Uterus (tissue), 4 donors: ENCODE measurements around the gene ARHGAP10. TPM values are rescaled to one million over a fixed set of nuclear protein-coding genes. Genes with fewer than 3 reads are reported as not detected.

ENCODE experiments used
- DNase-seq, 2 donors: peaks; one replicate each; pipeline ENCODE4 v3.0.0-alpha.2; 2019 to 2020
- H3K27ac ChIP-seq, 2 donors: fragments of 200-600 bp; sonication (generic); 1 replicate in 1 of 2; 2 replicates in 1 of 2; pipeline ENCODE4 v1.5.1; 2016 to 2018
- H3K27me3 ChIP-seq, 2 donors: fragments of 200-600 bp; sonication (generic); one replicate each; pipeline ENCODE4 v1.5.1; 2018 to 2019; ENCODE audit warnings: control low read depth in 1 of 2
- H3K36me3 ChIP-seq, 2 donors: fragments of 200-600 bp; sonication (generic); one replicate each; pipeline ENCODE4 v1.5.1; 2019; ENCODE audit warnings: control low read depth in 1 of 2
- H3K4me1 ChIP-seq, 2 donors: fragments of 200-600 bp; sonication (generic); one replicate each; pipeline ENCODE4 v1.5.1; 2018 to 2019; ENCODE audit warnings: control low read depth in 1 of 2
- H3K4me3 ChIP-seq, 2 donors: fragments of 200-600 bp; sonication (generic); 1 replicate in 1 of 2; 2 replicates in 1 of 2; pipeline ENCODE4 v1.5.1; 2018 to 2019; ENCODE audit warnings: mild to moderate bottlenecking in 1 of 2
- H3K9me3 ChIP-seq, 2 donors: fragments of 200-600 bp; sonication (generic); one replicate each; pipeline ENCODE4 v1.5.1; 2019; ENCODE audit warnings: control low read depth in 1 of 2
- CTCF ChIP-seq, 4 experiments: fragments of 200-600 bp in 2 of 4; fragments of 450-650 bp in 2 of 4; sonication (generic) in 2 of 4; IDR thresholded peaks; one replicate each; pipeline ENCODE4 v1.5.1; 2016 to 2019; ENCODE audit warnings: antibody characterized with exemption in 4 of 4, mild to moderate bottlenecking in 2 of 4, moderate library complexity in 1 of 4
- POLR2A ChIP-seq, 2 donors: fragments of 450-650 bp; IDR thresholded peaks; one replicate each; pipeline ENCODE4 v1.6.1; 2016; ENCODE audit warnings: antibody characterized with exemption in 2 of 2, mild to moderate bottlenecking in 1 of 2, moderate library complexity in 1 of 2
- intact Hi-C: fragments of 100-400 bp; cut with DNase I; formaldehyde crosslinking; loops from one replicate; pipeline ENCODE4 v1.15.1; 2023; ENCODE audit warnings: low total_unique reads
- total RNA-seq, 4 donors: library from RNA; depleted of rRNA in 3 of 4; stranded (reverse); fragments of >200 nt in 3 of 4; gene quantifications; one replicate each; pipeline versions ENCODE4 v1.1.0 to v1.2.4, GENCODE V29; 2014 to 2023
- donor health status: DM: yes; HTN: yes; CAD: no.

ARHGAP10 gene
- total RNA-seq, 4 donors from 2014 or later: 25.1 to 94.4 (median 54.4) TPM

- no peaks in the 10 kb centered on the region for H3K36me3 ChIP-seq
- no peaks in the 10 kb centered on the region for H3K4me1 ChIP-seq
- H3K27ac ChIP-seq: no peak overlapping the region
- no peak for TF ChIP-seq CTCF (IDR thresholded peaks at IDR 0.05)
- TF ChIP-seq POLR2A (IDR thresholded peaks at IDR 0.05): no peak
- H3K4me3 ChIP-seq: no peak overlapping the region
- H3K27me3 ChIP-seq: no peaks in the 10 kb centered on the region
- intact Hi-C loops: no loop called here
- DNase-seq: no peak
- H3K9me3 ChIP-seq: no peaks in the 10 kb centered on the region
Observed at GRCh38 chr4:147776716-147777115, 44.8 kb downstream of the ARHGAP10 start.

GRCh38 chr4:147777456-147778091, 45.7 kb downstream of the ARHGAP10 start:
- intact Hi-C loops: no loop called here
- H3K27me3 ChIP-seq: no peaks in the 10 kb centered on the region
- DNase-seq: no peak
- H3K9me3 ChIP-seq: no peaks in the 10 kb centered on the region
- no peaks in the 10 kb centered on the region for H3K36me3 ChIP-seq
- H3K4me3 ChIP-seq: no peak overlapping the region
- no peak overlapping the region for H3K27ac ChIP-seq
- TF ChIP-seq CTCF (IDR thresholded peaks at IDR 0.05) (no peak), POLR2A (IDR thresholded peaks at IDR 0.05) (no peak)
- H3K4me1 ChIP-seq: no peaks in the 10 kb centered on the region

GRCh38 chr4:147778942-147779341, 47.1 kb downstream of the ARHGAP10 start:
- TF ChIP-seq POLR2A (IDR thresholded peaks at IDR 0.05): no peak
- Histone ChIP-seq H3K4me1 (no peaks in the 10 kb centered on the region), H3K4me3 (no peak overlapping the region), H3K27ac (no peak overlapping the region), H3K9me3 (no peaks in the 10 kb centered on the region), H3K36me3 (no peaks in the 10 kb centered on the region), H3K27me3 (no peaks in the 10 kb centered on the region)
- DNase-seq: no peak
- intact Hi-C loops: no loop called here

GRCh38 chr4:147779451-147779850, 47.6 kb downstream of the ARHGAP10 start:
- Histone ChIP-seq H3K36me3 (no peaks in the 10 kb centered on the region), H3K4me3 (no peak overlapping the region), H3K4me1 (no peaks in the 10 kb centered on the region), H3K9me3 (no peaks in the 10 kb centered on the region), H3K27ac (no peak overlapping the region), H3K27me3 (no peaks in the 10 kb centered on the region)
- no peak for TF ChIP-seq POLR2A (IDR thresholded peaks at IDR 0.05)
- TF ChIP-seq CTCF (IDR thresholded peaks at IDR 0.05): no peak
- no peak for DNase-seq
- intact Hi-C loops: no loop called here

GRCh38 chr4:147780137-147780777, 48.4 kb downstream of the ARHGAP10 start:
- no peak for DNase-seq
- Histone ChIP-seq H3K27ac (no peak overlapping the region), H3K27me3 (no peaks in the 10 kb centered on the region), H3K4me1 (no peaks in the 10 kb centered on the region), H3K4me3 (no peak overlapping the region), H3K9me3 (no peaks in the 10 kb centered on the region), H3K36me3 (no peaks in the 10 kb centered on the region)
- no peak for TF ChIP-seq CTCF (IDR thresholded peaks at IDR 0.05)
- no peak for TF ChIP-seq POLR2A (IDR thresholded peaks at IDR 0.05)
- intact Hi-C loops: no loop called here
